ENCODE measurements around the gene BCL11B.

Gene BCL11B

DNA sequence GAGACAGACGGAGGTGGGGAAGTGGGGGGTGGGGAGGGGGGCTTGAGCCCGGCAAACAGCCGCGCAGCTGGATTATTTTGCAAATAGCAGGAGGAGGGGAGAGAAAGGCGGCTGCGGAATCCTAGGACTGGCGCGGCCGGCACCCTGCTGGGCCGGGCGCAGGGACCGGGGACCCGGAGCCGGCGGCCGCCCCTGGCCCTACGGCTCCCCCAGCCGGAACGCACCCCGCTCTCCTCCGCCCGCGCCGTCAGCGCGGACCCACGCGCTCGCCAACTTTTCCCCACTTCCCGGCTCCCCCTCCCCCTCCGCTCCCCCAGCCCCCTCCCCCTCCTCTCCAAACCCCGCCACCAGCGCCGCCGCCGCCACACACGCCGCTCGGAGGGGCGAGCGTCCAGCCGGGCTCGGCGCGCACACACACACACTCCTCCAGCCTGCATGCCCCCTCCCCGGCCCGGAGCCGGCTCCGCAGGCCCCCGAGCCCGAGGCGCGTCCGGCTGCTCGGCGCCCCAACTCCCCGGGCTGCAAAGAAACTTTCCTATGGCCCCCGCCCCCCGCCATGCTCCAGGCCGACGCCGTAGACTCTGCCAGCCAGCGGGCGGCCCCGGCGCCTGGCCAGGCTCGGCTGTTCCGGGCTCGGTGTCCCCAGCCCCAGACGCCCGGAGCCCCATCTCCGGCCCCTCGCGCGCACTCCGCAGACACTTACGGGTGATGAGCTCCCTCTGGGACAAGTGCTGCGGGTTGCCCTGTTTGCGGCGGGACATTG is 1.4 kb downstream of the BCL11B start:
- DNase-seq (ENCODE audit: low read depth), result no peak
- H3K4me3 ChIP-seq (ENCODE audit: low read depth, low read length), result peak overlapping the region; percentile 66

DNA sequence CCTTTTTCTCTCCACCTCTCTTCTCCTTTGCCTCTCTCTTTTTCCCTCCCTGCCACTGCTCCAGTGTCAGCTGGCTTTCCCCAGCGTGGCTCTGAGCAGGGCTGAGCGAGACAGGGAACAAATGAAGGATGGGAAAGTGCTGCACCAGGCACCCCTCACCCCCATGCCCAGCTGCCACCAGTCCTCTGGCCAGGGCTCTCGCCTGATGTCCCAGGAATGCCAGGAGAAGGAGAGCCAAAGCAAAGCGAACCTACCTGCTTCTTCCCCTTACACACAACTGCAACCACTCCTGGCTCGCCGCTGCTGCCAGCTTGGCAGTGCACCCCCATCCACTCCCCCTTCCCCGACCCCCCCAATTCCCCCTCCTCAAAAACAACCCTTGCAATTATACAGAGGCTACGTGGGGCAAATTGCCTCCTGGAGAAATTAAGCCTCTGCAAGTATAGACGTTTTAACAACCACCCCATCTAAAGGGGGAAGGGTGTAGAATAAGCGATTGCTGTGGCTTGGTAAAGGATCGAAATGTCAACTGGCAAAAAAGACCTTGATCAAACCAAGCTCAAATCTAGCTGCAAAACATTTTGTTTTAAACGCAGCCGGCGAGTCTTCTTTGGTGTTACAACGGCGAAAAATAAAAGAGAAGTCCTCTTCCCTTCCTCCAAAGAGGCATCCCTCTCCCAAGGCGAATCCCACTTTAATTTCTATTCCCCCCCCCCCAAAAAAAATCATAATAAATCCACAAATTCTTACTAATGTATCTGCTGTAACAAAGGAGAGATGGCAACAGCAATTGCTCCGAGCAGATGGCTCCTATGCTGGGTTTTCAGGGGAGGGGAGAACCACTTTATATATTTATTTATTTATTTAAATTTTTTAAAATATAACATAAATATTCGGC is 2.9 kb downstream of the BCL11B start:
- no peak for DNase-seq (ENCODE audit: low read depth)
- peak overlapping the region; percentile 66 for H3K4me3 ChIP-seq (ENCODE audit: low read depth, low read length)

DNA sequence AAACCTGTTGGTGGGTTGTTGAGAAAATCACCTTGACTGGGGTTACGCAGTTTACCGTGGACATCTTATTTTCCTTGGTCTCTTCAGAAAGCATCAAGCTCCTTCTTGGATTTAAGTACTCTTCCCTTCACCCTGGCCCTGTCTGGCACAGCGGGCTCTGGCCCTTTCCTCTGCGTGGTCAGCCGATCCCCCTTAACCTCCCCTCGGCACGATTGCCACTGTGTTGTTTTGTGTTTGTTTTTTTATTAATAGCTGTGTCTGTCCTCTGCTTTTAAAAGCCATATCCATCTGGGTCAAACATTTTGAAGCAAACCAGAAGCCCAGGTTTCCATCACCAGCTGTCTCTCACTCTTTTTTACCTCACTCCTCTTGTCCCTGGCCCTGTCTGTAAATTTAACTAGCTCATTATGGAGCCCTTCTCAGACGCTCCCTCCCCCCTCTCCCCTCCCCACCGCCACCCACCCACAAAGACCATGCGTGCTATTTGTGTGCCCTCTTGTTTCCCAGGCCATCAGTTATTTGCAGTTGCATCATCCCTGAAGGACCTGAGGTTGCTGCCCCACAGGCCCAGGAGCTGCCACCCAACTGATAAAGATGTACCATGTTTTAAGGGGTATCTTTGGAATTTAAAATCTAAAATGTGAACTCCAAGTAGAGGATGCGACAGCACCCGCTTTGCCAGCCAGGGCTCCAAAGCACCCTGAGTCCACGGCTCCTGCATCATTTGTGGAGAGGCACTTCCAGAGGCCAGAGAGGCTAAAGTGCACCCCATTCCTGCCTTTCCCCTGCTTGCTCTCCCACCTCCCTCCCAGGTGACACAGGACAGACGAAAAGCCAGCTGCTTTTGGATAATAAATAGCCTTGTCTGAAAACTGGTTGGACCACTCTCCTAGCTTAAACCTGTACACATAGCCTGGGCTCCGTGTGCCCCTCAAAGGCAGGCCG is 3.9 kb downstream of the BCL11B start:
- no peak for DNase-seq (ENCODE audit: low read depth)
- H3K4me3 ChIP-seq (ENCODE audit: low read depth, low read length), result no peak overlapping the region

GRCh38 chr14:99267381-99267780 is 4.6 kb downstream of the BCL11B start:
- no peak for DNase-seq (ENCODE audit: low read depth)
- no peak overlapping the region for H3K4me3 ChIP-seq (ENCODE audit: low read depth, low read length)

GRCh38 chr14:99266181-99267178 is 5.5 kb downstream of the BCL11B start:
- H3K4me3 ChIP-seq (ENCODE audit: low read depth, low read length), result peak overlapping the region; percentile 30
- DNase-seq (ENCODE audit: low read depth), result peak; percentile 17

GRCh38 chr14:99265571-99265970 is 6.4 kb downstream of the BCL11B start:
- no peak for DNase-seq (ENCODE audit: low read depth)
- no peak overlapping the region for H3K4me3 ChIP-seq (ENCODE audit: low read depth, low read length)

GRCh38 chr14:99264691-99265450 is 7.1 kb downstream of the BCL11B start:
- no peak overlapping the region for H3K4me3 ChIP-seq (ENCODE audit: low read depth, low read length)
- DNase-seq (ENCODE audit: low read depth), result no peak

GRCh38 chr14:99263564-99264330 is 8.2 kb downstream of the BCL11B start:
- H3K4me3 ChIP-seq (ENCODE audit: low read depth, low read length), result no peak overlapping the region
- DNase-seq (ENCODE audit: low read depth), result no peak

GRCh38 chr14:99262977-99263448 is 9.0 kb downstream of the BCL11B start:
- H3K4me3 ChIP-seq (ENCODE audit: low read depth, low read length), result no peak overlapping the region
- DNase-seq (ENCODE audit: low read depth), result no peak

DNA sequence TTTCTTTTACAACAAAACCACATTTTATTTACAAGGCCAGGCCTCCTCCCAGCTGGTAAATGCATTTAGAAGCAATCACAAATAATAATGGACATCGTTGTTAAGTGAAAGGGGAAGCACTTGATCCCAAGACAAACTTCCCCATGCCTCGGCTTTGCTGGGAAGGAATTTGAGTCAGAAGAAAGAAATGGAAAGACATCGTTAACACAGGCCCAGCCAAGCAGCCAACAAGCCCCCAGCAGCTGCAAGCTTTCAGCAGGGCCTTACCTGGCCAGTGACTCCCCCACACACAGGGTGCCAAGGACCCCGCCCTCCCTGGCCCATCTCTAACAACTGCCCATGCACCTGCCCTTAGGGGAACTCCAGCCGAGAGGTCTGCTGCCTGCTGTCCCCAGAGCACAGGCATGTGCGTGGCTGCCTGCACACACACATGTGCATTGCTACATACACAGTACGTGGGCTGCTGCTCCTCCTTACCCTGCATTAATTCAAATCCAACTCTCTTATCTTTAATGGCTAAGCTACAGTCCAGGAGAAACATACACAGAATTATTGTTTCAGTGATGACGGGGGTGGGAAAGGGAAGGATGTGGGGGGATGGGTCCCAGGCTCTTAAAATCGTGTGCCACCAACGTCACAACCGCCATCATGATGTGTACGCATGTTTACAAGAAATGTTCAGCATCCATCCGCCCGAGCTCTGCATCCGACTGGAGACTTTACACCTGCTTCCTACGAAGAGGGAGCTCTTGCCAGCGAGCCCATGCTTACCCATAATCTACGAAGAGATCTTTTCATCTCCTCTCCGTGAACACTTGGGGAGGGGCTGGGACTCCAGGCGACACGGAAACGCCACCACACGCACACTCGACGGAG is 9.8 kb downstream of the BCL11B start:
- H3K4me3 ChIP-seq (ENCODE audit: low read depth, low read length), result no peak overlapping the region
- DNase-seq (ENCODE audit: low read depth), result no peak

DNA sequence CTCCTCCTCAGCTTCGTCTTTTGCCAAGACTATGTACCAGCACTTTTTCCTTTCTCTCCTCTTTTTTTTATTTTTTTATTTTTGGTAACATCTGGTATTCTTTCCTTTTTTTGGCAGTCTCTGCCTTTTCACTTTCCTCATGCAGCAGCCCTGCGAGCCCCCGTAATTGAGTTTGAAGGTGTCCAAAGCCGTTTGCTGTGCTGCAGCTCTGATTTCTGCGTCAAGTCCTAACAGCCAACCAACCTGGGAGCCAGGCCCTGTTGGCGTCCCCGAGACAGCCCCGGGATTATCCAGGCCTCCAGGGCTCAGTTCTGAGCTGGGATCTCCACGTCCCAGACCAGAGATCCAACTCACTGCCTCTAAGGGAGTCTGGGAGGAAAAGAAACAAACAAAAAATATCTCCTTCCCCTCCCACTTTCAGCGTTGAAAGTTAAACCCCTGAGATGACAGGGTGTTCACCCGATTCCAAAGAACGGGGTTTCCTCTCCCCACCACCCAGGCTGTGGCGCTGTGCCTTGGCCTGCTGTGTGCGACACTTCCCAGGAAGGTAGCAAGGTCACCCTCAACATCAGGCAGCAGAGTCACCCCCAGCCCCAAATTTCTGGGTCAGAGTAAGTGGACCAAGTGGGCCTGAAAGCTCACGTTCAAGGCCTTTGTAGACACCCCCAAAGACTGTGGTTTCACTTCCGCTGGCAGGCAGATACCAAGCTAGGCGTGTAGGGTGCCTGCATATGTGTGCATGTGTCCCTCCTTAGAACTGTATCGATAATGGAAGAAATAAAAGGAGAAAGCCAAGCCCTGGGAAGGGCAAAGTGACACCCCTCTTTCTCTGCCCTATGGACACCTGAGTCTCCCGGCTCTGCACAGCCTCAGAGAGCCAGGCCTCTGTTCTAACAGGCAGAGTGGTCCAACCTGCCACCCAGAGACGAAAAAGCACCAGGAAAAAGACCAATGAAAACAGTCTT is 11.1 kb downstream of the BCL11B start:
- DNase-seq (ENCODE audit: low read depth), result no peak
- H3K4me3 ChIP-seq (ENCODE audit: low read depth, low read length), result no peak overlapping the region

DNA sequence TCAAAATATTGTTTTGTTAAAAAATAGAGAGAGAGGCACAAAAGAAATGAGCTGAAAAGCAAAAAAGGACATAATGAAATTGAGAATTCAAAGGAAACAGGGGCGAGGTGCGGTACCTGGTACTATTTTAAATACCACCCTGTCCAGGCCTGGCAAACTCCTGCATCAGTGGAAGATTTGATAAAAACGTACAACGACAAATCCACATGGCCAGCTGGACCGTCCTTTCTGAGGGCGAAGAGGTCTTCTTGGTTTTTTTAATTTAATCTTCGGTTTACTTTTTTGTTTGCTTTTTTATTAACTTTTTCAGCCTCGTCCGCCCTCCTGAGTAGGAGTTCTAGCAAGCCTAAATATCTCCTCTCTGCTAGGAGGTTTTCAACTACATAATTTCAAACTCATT is 11.9 kb downstream of the BCL11B start:
- DNase-seq (ENCODE audit: low read depth), result no peak
- no peak overlapping the region for H3K4me3 ChIP-seq (ENCODE audit: low read depth, low read length)

DNA sequence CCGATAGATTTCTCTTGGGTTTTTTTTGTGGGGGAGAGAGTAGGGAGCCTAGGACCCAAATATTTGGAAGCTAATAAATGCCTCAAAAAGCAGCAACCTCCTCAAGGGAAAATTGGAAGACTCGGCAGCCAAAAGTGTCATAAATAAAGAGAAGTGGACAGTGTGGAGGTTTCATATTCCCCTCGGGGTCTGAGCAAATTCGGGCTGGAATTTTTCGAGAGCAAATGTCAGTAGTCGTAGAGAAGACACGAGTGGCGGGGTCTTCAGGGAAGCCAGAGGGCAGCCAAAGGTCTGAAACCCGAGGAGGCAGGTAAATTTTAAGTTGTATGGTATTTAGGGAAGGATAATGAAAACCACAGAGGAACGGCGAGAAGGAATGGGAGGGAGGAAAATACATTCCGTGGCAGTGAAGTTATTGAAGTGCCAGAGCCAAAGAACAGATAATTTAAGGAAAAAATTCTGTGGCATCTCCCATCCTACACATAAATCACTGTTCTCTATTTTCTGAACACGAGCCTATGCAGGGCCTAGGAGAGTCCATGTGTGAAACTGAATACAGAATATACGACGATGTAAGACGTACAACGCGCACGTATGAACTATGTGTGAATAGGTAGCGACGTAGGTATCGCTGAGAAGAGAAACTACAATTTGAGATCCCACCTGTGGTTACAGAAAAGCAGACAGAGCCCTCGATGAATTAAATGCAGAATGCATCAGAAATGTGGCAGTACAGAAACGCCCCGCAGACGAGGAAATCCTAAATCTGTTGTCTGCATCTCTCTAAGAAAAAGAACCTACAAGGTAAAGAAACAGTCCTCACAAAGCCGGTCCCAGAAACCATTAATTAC is 12.9 kb downstream of the BCL11B start:
- H3K4me3 ChIP-seq (ENCODE audit: low read depth, low read length), result peak overlapping the region; percentile 25
- DNase-seq (ENCODE audit: low read depth), result no peak

DNA sequence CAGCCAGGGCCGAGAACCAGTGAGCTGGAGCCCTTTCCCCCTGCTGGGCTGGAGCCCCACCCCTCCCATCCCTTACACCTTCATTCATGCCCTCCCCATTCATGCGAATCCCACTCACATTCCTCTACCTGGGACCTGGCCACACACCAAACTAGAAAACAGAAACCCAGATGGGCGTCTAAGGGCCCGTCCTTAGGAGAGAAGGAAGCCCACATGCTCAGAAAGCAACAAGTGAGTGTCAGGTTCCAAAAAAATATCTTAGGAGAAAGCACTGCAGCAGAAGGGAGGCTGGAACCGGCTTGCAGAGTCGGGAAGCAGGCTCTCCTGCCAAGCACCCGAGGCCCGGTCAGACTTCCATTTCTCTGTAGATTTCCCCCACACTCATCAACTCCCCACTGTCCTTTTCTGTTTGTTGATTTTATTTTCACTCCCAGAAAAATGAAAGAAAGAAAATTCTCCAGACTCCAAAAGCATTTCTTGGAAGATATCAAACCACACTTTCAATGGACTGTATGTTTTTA is 13.6 kb downstream of the BCL11B start:
- no peak for DNase-seq (ENCODE audit: low read depth)
- no peak overlapping the region for H3K4me3 ChIP-seq (ENCODE audit: low read depth, low read length)

Measured in skeletal muscle cell (primary cell).